Hepatic stellate cell (primary cell): Measurements from ENCODE around the gene CDKN2D.
"Not testable (repeated sequence)": the region's sequence is repeated elsewhere in the genome, so short reads cannot be mapped to it uniquely, and the experiment has no call there.

Source experiments
- DNase-seq: peaks from one replicate; pipeline ENCODE4 v3.0.0; 2011; ENCODE audit warnings: low spot score

Gene CDKN2D

GRCh38 chr19:10580979-10581631 is 12.3 kb upstream of the CDKN2D start:
- DNase-seq: peak; percentile 83

GRCh38 chr19:10577951-10578350 is 9.2 kb upstream of the CDKN2D start:
- no peak for DNase-seq

GRCh38 chr19:10575011-10575716 is 6.4 kb upstream of the CDKN2D start:
- DNase-seq: no peak

GRCh38 chr19:10574462-10574861 is 5.7 kb upstream of the CDKN2D start:
- DNase-seq: no peak

GRCh38 chr19:10573793-10574192 is 5.0 kb upstream of the CDKN2D start:
- DNase-seq: not testable (repeated sequence)

GRCh38 chr19:10568062-10568825 is 535 bp downstream of the CDKN2D start:
- no peak for DNase-seq

- no peak for DNase-seq
Observed at GRCh38 chr19:10567656-10568055, 1.1 kb downstream of the CDKN2D start.

GRCh38 chr19:10566658-10567410 is 1.9 kb downstream of the CDKN2D start:
- no peak for DNase-seq

- DNase-seq: no peak
Observed at GRCh38 chr19:10566408-10566657, 2.4 kb downstream of the CDKN2D start.

- peak; percentile 100 for DNase-seq
Observed at GRCh38 chr19:10565567-10566407, 3.0 kb downstream of the CDKN2D start, which contains the start of gene KRI1. Gene KRI1, minus strand, starts transcription at chr19:10566010. Its CDS starts 11 bp downstream, at chr19:10565999.

GRCh38 chr19:10565028-10565566 is 3.7 kb downstream of the CDKN2D start:
- peak; percentile 76 for DNase-seq

- no peak for DNase-seq
Observed at GRCh38 chr19:10562609-10563008, 6.2 kb downstream of the CDKN2D start.

- no peak for DNase-seq
Observed at GRCh38 chr19:10560154-10560553, 8.6 kb downstream of the CDKN2D start.

- DNase-seq: no peak
Observed at GRCh38 chr19:10557603-10558197, 11.1 kb downstream of the CDKN2D start.

GRCh38 chr19:10555610-10555973 is 13.2 kb downstream of the CDKN2D start:
- DNase-seq: no peak

GRCh38 chr19:10554760-10555609 is 13.8 kb downstream of the CDKN2D start:
- DNase-seq: no peak

- DNase-seq: no peak
Observed at GRCh38 chr19:10553943-10554381, 14.8 kb downstream of the CDKN2D start.

- DNase-seq: no peak
Observed at GRCh38 chr19:10553087-10553667, 15.6 kb downstream of the CDKN2D start.

GRCh38 chr19:10552510-10553053 is 16.2 kb downstream of the CDKN2D start:
- DNase-seq: peak; percentile 76
